AG04450 (cell line): ENCODE data around the gene PACSIN2. TPM values are rescaled to one million over a fixed set of nuclear protein-coding genes. Genes with fewer than 3 reads are reported as not detected.
"Not testable (repeated sequence)": the region's sequence is repeated elsewhere in the genome, so short reads cannot be mapped to it uniquely, and the experiment has no call there.

Experiments used
- CTCF ChIA-PET: fragments of 300-600, 350-600 bp; formaldehyde crosslinking; extraction: SDS; loops from one replicate; lab custom pipeline; 2022; ENCODE audit warnings: antibody characterized with exemption, inconsistent platforms; lab: Charles Lee
- POLR2A ChIA-PET: fragments of 350-600 bp; formaldehyde crosslinking; extraction: SDS; loops from one replicate; lab custom pipeline; 2021; ENCODE audit warnings: antibody characterized with exemption, inconsistent platforms; lab: Yijun Ruan, JAX
- DNase-seq: peaks from one replicate; pipeline ENCODE4 v3.0.0-alpha.2; 2011; ENCODE audit warnings: low read depth, low spot score
- H3K27ac ChIP-seq: one replicate; pipeline ENCODE4 v1.5.1; 2012; ENCODE audit warnings: low read depth, low read length, control low read depth
- H3K27me3 ChIP-seq: one replicate; pipeline ENCODE4 v1.6.0; 2012; ENCODE audit warnings: low read length; ENCODE audit not compliant: control insufficient read depth, insufficient read depth
- H3K4me3 ChIP-seq: 2 replicates; pipeline ENCODE4 v1.5.1; 2011; ENCODE audit warnings: mild to moderate bottlenecking, low read depth, low read length, control low read depth
- H3K9me3 ChIP-seq: 2 replicates; pipeline ENCODE4 v1.5.1; 2012; ENCODE audit warnings: low read length; ENCODE audit not compliant: control insufficient read depth, insufficient read depth
- polyA plus RNA-seq: library from polyadenylated mRNA; depleted of rRNA; stranded (reverse); fragments of >200 nt; gene quantifications from 2 replicates; pipeline ENCODE4 v1.2.3, GENCODE V29; 2011
- TF ChIP-seq, protein P1 (sequence below): IDR thresholded peaks from 2 replicates; pipeline ENCODE4 v1.5.1; 2011; ENCODE audit warnings: low read depth, low read length, control low read depth, inconsistent platforms

The PACSIN2 gene
- polyA plus RNA-seq, 1 experiment: 59.6 TPM

DNA sequence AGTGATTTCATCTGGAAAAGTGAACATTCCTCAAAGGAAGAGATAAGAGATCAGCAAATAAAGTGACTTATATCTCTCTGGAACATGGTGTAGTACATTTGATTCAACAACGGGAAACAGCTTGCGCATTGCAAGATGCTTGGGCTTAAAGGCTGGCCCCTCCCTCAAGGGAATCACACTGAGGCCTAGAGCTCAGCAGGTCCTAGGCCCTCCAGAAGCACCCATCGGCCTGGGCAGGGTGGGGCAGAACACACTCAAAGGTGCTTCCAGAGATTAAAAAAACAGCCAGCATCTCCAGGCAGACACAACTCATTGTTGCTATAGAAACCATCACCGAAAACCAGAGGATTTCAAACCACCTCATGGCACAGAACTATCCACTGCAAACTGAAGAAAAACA lies 88.8 kb downstream of the PACSIN2 start:
- ChIA-PET CTCF (no interaction called here), POLR2A (no interaction called here)
- TF ChIP-seq, protein P1, sequence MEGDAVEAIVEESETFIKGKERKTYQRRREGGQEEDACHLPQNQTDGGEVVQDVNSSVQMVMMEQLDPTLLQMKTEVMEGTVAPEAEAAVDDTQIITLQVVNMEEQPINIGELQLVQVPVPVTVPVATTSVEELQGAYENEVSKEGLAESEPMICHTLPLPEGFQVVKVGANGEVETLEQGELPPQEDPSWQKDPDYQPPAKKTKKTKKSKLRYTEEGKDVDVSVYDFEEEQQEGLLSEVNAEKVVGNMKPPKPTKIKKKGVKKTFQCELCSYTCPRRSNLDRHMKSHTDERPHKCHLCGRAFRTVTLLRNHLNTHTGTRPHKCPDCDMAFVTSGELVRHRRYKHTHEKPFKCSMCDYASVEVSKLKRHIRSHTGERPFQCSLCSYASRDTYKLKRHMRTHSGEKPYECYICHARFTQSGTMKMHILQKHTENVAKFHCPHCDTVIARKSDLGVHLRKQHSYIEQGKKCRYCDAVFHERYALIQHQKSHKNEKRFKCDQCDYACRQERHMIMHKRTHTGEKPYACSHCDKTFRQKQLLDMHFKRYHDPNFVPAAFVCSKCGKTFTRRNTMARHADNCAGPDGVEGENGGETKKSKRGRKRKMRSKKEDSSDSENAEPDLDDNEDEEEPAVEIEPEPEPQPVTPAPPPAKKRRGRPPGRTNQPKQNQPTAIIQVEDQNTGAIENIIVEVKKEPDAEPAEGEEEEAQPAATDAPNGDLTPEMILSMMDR: no peak
- H3K27me3 ChIP-seq: no peaks in the 10 kb centered on the region
- H3K9me3 ChIP-seq: no peaks in the 10 kb centered on the region
- H3K4me3 ChIP-seq: no peak overlapping the region
- no peak overlapping the region for H3K27ac ChIP-seq
- no peak for DNase-seq

GRCh38 chr22:42925598-42925997 lies 89.4 kb downstream of the PACSIN2 start:
- ChIA-PET CTCF (interaction anchor here (0.6 kb wide), 2 partner anchors 17 to 89 kb away, joined by 4 to 5 read pairs; no protein-coding TSS in a partner anchor), POLR2A (no interaction called here)
- Histone ChIP-seq H3K27ac (no peak overlapping the region), H3K9me3 (no peaks in the 10 kb centered on the region), H3K4me3 (no peak overlapping the region), H3K27me3 (no peaks in the 10 kb centered on the region)
- no peak for DNase-seq
- TF ChIP-seq, protein P1: no peak

DNA sequence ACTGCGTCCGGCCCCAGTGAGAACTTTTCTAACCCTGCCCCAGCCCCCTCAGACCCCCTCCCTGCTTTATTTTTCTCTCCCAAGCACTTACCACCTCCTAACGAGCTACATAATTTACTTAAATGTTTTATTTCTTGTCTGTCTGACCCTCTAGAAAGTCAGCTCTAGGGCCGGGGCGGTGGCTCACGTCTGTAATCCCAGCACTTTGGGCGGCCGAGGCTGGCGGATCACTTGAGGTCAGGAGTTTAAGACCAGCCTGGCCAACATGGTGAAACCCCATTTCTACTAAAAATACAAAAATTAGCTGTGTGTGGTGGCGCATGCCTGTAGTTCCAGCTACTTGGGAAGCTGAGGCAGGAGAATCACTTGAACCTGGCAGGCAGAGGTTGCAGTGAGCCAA lies 89.9 kb downstream of the PACSIN2 start:
- DNase-seq, H3K27ac ChIP-seq, POLR2A ChIA-PET, H3K9me3 ChIP-seq, H3K27me3 ChIP-seq, H3K4me3 ChIP-seq: not testable (repeated sequence)
- CTCF ChIA-PET: interaction anchor here (0.6 kb wide), 3 partner anchors 11 to 90 kb away, joined by 4 to 5 read pairs (median 4); no protein-coding TSS in a partner anchor

GRCh38 chr22:42924436-42924835 lies 90.5 kb downstream of the PACSIN2 start:
- CTCF ChIA-PET: interaction anchor here (0.6 kb wide), 1 partner anchor 11 kb away, joined by 4 read pairs; no protein-coding TSS in a partner anchor
- POLR2A ChIA-PET: no interaction called here
- Histone ChIP-seq H3K4me3 (no peak overlapping the region), H3K27ac (peak overlapping the region; percentile 11), H3K9me3 (no peaks in the 10 kb centered on the region), H3K27me3 (no peaks in the 10 kb centered on the region)
- TF ChIP-seq, protein P1: no peak
- DNase-seq: no peak

DNA sequence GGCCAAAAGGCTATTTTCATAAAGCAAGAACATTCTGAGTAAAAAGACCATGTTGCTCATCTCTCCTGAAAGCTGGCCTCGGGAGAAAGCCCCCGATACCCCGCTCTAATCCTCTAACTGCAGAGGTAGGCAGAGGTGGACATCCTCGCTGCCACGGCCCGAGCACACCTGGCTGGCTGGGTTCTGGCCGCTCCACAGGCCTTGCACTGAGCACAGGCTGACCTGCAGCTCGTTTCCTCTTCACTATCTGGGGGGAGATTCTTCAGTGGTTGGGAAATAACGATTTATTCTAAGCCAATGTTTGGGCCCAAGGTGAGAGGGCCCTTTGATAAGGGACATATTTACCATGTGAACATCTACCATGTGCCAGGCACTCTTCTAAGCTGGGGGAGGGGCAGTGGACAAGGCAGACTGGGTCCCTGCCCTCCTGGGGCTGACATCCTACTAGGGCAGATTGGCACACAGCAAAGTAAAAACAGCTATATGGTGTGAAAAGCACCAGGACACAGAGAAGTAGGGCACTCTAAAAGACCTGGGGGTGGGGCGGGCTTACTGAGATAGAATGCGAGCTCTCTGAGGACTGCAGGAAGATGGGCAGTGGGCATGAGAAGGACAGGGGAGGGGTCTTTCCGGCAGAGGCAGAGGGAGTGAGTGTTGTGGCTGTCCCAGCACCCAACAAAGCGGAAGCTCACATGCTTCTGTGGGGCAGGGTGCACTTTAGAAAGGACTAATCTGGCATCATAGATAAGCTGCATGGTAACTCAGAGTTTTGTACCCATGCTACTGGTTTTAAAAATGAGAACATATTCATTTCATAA lies 92.4 kb downstream of the PACSIN2 start:
- Histone ChIP-seq H3K27me3 (no peaks in the 10 kb centered on the region), H3K9me3 (no peaks in the 10 kb centered on the region), H3K27ac (peak overlapping the region; percentile 62), H3K4me3 (no peak overlapping the region)
- TF ChIP-seq, protein P1: no peak
- no peak for DNase-seq
- CTCF ChIA-PET: interaction anchor here (1.3 kb wide), 1 partner anchor 20 kb away, joined by 3 read pairs; no protein-coding TSS in a partner anchor
- POLR2A ChIA-PET: interaction anchor here (1.4 kb wide), 1 partner anchor 93 kb away, joined by 3 read pairs; no protein-coding TSS in a partner anchor
